Measurements from ENCODE around the gene CDH23.

CDH23 gene

GRCh38 chr10:71553432-71553831 lies 156.7 kb downstream of the CDH23 start:
- DNase-seq (ENCODE audit: low spot score in 2 of 2) (no peak), ATAC-seq (ENCODE audit: low read depth) (no peak)
- Mint-ChIP-seq H3K36me3 (peaks cover 1% of the 10 kb centered on the region), H3K4me3 (no peak overlapping the region), H3K4me1 (no peaks in the 10 kb centered on the region), H3K27me3 (peaks cover 7% of the 10 kb centered on the region), H3K27ac (no peak overlapping the region), H3K9me3 (peaks cover 8% of the 10 kb centered on the region)

- no peak overlapping the region for H3K4me3 Mint-ChIP-seq
- no peaks in the 10 kb centered on the region for H3K4me1 Mint-ChIP-seq
- DNase-seq (ENCODE audit: low spot score in 2 of 2), result no peak
- H3K36me3 Mint-ChIP-seq, result peaks cover 1% of the 10 kb centered on the region
- H3K9me3 Mint-ChIP-seq, result peaks cover 8% of the 10 kb centered on the region
- no peak for ATAC-seq (ENCODE audit: low read depth)
- H3K27ac Mint-ChIP-seq, result no peak overlapping the region
- H3K27me3 Mint-ChIP-seq, result peaks cover 10% of the 10 kb centered on the region
Measured at GRCh38 chr10:71554671-71555070, 158.0 kb downstream of the CDH23 start.

- DNase-seq (ENCODE audit: low spot score in 2 of 2), result no peak
- H3K27ac Mint-ChIP-seq, result no peak overlapping the region
- peaks cover 1% of the 10 kb centered on the region for H3K36me3 Mint-ChIP-seq
- H3K27me3 Mint-ChIP-seq, result peaks cover 10% of the 10 kb centered on the region
- ATAC-seq (ENCODE audit: low read depth), result no peak
- H3K4me1 Mint-ChIP-seq, result no peaks in the 10 kb centered on the region
- H3K4me3 Mint-ChIP-seq, result no peak overlapping the region
- H3K9me3 Mint-ChIP-seq, result peaks cover 8% of the 10 kb centered on the region
Measured at GRCh38 chr10:71555087-71555723, 158.5 kb downstream of the CDH23 start.

GRCh38 chr10:71555724-71556119 lies 159.0 kb downstream of the CDH23 start:
- no peak for DNase-seq (ENCODE audit: low spot score in 2 of 2)
- Mint-ChIP-seq H3K27ac (no peak overlapping the region), H3K4me1 (no peaks in the 10 kb centered on the region), H3K9me3 (peaks cover 8% of the 10 kb centered on the region), H3K4me3 (no peak overlapping the region), H3K36me3 (peaks cover 1% of the 10 kb centered on the region), H3K27me3 (peaks cover 10% of the 10 kb centered on the region)
- no peak for ATAC-seq (ENCODE audit: low read depth)

- no peak for DNase-seq (ENCODE audit: low spot score in 2 of 2)
- H3K27me3 Mint-ChIP-seq, result peaks cover 13% of the 10 kb centered on the region
- ATAC-seq (ENCODE audit: low read depth), result no peak
- H3K36me3 Mint-ChIP-seq, result peaks cover 1% of the 10 kb centered on the region
- no peak overlapping the region for H3K4me3 Mint-ChIP-seq
- H3K9me3 Mint-ChIP-seq, result peaks cover 8% of the 10 kb centered on the region
- H3K4me1 Mint-ChIP-seq, result no peaks in the 10 kb centered on the region
- H3K27ac Mint-ChIP-seq, result no peak overlapping the region
Measured at GRCh38 chr10:71558991-71559390, 162.3 kb downstream of the CDH23 start.

- no peaks in the 10 kb centered on the region for H3K36me3 Mint-ChIP-seq
- H3K9me3 Mint-ChIP-seq, result peaks cover 5% of the 10 kb centered on the region
- no peak overlapping the region for H3K4me3 Mint-ChIP-seq
- H3K27ac Mint-ChIP-seq, result no peak overlapping the region
- DNase-seq (ENCODE audit: low spot score in 2 of 2) (no peak), ATAC-seq (ENCODE audit: low read depth) (no peak)
- H3K4me1 Mint-ChIP-seq, result no peaks in the 10 kb centered on the region
- H3K27me3 Mint-ChIP-seq, result peaks cover 11% of the 10 kb centered on the region
Measured at GRCh38 chr10:71561003-71561574, 164.4 kb downstream of the CDH23 start.

- H3K27me3 Mint-ChIP-seq, result peaks cover 10% of the 10 kb centered on the region
Measured at GRCh38 chr10:71562181-71562580, 165.5 kb downstream of the CDH23 start.

GRCh38 chr10:71562904-71563303 lies 166.2 kb downstream of the CDH23 start:
- Mint-ChIP-seq H3K27me3 (peaks cover 10% of the 10 kb centered on the region), H3K4me1 (no peaks in the 10 kb centered on the region), H3K9me3 (peaks cover 2% of the 10 kb centered on the region), H3K27ac (no peak overlapping the region), H3K36me3 (no peaks in the 10 kb centered on the region), H3K4me3 (no peak overlapping the region)
- no peak for ATAC-seq (ENCODE audit: low read depth)
- no peak for DNase-seq (ENCODE audit: low spot score in 2 of 2)

More at GRCh38 chr10:71562181-71562580, 165.5 kb downstream of the CDH23 start:
- no peak for ATAC-seq (ENCODE audit: low read depth)
- no peak overlapping the region for H3K27ac Mint-ChIP-seq
- no peaks in the 10 kb centered on the region for H3K4me1 Mint-ChIP-seq
- H3K4me3 Mint-ChIP-seq, result no peak overlapping the region
- H3K9me3 Mint-ChIP-seq, result peaks cover 2% of the 10 kb centered on the region
- no peaks in the 10 kb centered on the region for H3K36me3 Mint-ChIP-seq
- DNase-seq (ENCODE audit: low spot score in 2 of 2), result no peak

- peaks cover 9% of the 10 kb centered on the region for H3K27me3 Mint-ChIP-seq
- DNase-seq (ENCODE audit: low spot score in 2 of 2), result no peak
- H3K36me3 Mint-ChIP-seq, result no peaks in the 10 kb centered on the region
- no peak overlapping the region for H3K4me3 Mint-ChIP-seq
- no peaks in the 10 kb centered on the region for H3K9me3 Mint-ChIP-seq
- ATAC-seq (ENCODE audit: low read depth), result no peak
- H3K27ac Mint-ChIP-seq, result no peak overlapping the region
- H3K4me1 Mint-ChIP-seq, result no peaks in the 10 kb centered on the region
Measured at GRCh38 chr10:71564194-71564820, 167.6 kb downstream of the CDH23 start.

GRCh38 chr10:71565284-71566000 lies 168.7 kb downstream of the CDH23 start:
- no peak overlapping the region for H3K4me3 Mint-ChIP-seq
- H3K27ac Mint-ChIP-seq, result no peak overlapping the region
- H3K36me3 Mint-ChIP-seq, result no peaks in the 10 kb centered on the region
- H3K4me1 Mint-ChIP-seq, result no peaks in the 10 kb centered on the region
- H3K9me3 Mint-ChIP-seq, result no peaks in the 10 kb centered on the region
- no peak for DNase-seq (ENCODE audit: low spot score in 2 of 2)
- peaks cover 8% of the 10 kb centered on the region for H3K27me3 Mint-ChIP-seq
- ATAC-seq (ENCODE audit: low read depth), result no peak

- H3K9me3 Mint-ChIP-seq, result no peaks in the 10 kb centered on the region
- no peaks in the 10 kb centered on the region for H3K36me3 Mint-ChIP-seq
- no peak overlapping the region for H3K4me3 Mint-ChIP-seq
- DNase-seq (ENCODE audit: low spot score in 2 of 2), result no peak
- no peaks in the 10 kb centered on the region for H3K4me1 Mint-ChIP-seq
- H3K27ac Mint-ChIP-seq, result no peak overlapping the region
- no peak for ATAC-seq (ENCODE audit: low read depth)
- peaks cover 3% of the 10 kb centered on the region for H3K27me3 Mint-ChIP-seq
Measured at GRCh38 chr10:71567006-71567405, 170.3 kb downstream of the CDH23 start.

GRCh38 chr10:71568896-71569492 lies 172.3 kb downstream of the CDH23 start:
- Mint-ChIP-seq H3K27me3 (no peaks in the 10 kb centered on the region), H3K27ac (no peak overlapping the region), H3K36me3 (no peaks in the 10 kb centered on the region), H3K9me3 (no peaks in the 10 kb centered on the region), H3K4me1 (no peaks in the 10 kb centered on the region), H3K4me3 (no peak overlapping the region)
- ATAC-seq (ENCODE audit: low read depth), result no peak
- DNase-seq (ENCODE audit: low spot score in 2 of 2), result no peak

GRCh38 chr10:71569775-71570588 lies 173.3 kb downstream of the CDH23 start:
- Mint-ChIP-seq H3K9me3 (no peaks in the 10 kb centered on the region), H3K27me3 (no peaks in the 10 kb centered on the region), H3K27ac (no peak overlapping the region), H3K4me3 (no peak overlapping the region), H3K4me1 (no peaks in the 10 kb centered on the region), H3K36me3 (no peaks in the 10 kb centered on the region)
- DNase-seq (ENCODE audit: low spot score in 2 of 2) (peak; percentile 80 to 86), ATAC-seq (ENCODE audit: low read depth) (peak; percentile 64)
